HG03097 (cell line): ENCODE measurements around the gene STXBP5L.
"Not testable (repeated sequence)": the region's sequence is repeated elsewhere in the genome, so short reads cannot be mapped to it uniquely, and the experiment has no call there.

Experiments used
- ATAC-seq: cut with Tn5 transposase; IDR thresholded peaks from one replicate; pipeline ENCODE4 v1.9.1; 2021; ENCODE audit not compliant: unreplicated experiment, low FRiP score

STXBP5L gene

DNA sequence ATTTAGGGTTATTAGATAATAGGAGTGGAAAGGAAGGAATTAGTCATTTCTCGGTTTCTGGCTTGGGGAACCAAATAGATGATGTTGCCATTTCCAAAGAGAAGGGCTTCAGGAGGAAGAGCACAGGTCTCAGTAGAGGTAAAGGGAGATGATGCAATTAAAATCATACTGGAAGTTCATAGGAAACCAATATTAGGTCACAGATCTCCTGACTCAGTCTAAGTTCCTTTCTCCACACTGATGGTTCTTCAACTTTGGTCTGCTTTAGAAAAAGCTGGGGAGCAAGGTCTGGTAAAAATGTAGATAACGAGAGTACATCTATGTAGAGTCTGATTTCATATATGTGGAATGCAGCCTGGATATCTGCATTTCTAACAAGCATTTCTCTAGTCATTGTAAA is 506.9 kb downstream of the STXBP5L start:
- ATAC-seq, result no peak

DNA sequence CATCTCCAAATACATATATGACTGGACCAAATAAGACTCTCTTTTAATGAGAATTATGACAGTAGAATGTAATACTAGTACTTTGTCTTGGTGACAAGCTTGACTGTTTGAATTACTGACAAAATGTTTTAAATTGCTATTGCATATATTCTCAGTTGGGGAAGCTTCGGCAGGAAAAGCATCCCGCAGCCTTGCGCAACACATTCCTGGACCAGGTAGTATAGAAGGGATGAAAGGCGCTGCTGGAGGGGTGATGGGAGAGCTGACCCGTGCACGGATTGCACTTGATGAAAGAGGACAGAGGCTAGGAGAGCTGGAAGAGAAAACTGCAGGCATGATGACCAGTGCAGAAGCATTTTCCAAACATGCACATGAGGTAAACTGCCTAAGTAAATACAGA is 510.2 kb downstream of the STXBP5L start:
- no peak for ATAC-seq

DNA sequence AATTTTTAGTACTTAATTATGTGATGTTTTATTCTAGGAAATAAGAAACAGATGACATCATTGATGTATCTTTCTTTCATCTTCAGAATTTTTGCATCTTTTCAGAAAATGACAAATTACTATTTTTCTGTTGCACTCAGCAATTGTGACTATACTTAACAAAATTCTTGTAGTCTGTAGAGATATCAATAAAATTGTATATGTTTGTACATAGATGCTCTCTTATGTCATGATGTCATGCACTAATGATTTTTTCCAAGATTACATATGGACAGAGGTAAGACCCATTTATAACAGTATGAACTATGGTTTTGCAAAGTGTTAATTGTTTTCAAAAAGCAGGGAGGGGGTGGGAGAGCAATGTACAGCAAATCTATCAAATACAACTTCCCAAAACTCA is 516.5 kb downstream of the STXBP5L start:
- ATAC-seq, result no peak

DNA sequence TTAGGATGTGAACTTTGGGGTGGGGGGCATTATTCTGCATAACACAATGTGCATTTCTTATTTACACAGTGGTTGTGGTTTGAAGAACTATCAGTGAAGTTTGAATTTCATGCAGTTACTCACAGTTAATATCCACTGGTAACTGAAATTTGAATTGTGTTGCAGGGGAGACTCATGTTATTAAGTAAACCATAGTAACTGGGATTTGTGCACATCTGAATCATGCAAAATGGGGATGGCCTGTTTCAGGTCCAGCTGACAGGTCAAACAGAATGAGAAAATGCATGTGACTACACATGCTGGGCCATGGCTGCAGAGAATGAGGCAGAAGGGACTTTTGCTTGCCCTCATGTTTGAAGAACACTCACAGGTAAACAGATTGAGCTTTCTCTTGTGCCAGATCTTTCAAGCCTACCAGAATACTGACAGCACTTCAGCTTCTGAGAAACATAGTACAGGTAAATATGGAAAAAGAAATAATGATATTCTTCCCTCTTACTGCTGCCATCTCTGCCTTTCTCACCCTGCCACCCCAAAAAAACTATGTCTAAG is 522.7 kb downstream of the STXBP5L start:
- ATAC-seq, result no peak

DNA sequence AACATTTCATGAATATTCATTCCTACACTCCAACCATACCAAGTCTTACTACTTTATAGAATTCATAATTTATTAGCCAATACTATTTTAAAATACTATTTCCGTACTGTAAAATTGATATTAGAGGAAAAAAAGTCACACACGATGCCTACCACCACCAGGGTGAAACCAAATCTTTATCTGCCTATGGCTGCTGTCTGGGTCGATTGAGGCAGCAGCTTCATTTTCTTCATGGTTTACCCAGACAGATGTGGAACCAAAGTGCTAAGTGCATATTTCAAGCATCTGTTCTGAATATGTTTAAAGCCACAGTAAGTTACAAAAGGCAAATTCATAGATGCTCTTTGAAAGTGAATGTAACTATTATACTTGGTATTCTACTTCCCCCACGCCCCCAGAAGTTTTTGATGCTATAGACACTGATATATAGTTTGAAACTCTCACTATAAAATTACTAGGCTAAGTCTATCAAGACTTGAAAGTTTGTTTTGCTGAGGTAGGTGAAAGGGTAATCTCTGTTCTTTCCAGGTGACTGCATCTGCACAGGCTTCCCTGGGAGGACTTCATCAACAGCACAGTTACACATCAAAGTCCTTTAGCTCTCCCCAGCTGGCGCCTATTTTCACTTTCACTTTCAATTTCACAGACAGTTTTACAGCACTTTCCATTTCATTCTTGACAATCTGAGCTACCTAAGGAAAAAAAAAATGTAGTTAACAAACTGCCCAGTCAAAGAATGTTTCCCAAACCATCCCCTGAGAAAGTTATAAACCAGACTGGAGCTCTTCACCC is 523.9 kb downstream of the STXBP5L start:
- ATAC-seq, result peak; percentile 94

DNA sequence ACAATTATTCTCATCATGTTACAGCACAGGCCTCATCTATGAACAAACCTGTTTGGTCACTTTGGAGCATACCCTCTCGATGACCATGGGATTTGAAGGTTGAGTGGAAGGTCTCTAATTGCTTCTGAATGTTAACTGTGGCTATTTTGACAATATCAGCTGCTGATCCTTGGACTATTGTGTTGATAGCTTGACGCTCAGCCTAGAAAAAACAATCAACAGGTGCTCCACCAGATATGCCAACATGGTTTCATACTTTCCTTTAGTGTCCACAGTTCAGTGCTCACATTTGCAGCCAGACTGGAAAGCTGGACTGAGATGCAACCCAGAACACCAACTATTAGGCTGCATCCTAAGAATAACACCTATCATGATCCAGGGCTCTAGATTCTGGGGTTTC is 528.1 kb downstream of the STXBP5L start:
- ATAC-seq, result no peak

DNA sequence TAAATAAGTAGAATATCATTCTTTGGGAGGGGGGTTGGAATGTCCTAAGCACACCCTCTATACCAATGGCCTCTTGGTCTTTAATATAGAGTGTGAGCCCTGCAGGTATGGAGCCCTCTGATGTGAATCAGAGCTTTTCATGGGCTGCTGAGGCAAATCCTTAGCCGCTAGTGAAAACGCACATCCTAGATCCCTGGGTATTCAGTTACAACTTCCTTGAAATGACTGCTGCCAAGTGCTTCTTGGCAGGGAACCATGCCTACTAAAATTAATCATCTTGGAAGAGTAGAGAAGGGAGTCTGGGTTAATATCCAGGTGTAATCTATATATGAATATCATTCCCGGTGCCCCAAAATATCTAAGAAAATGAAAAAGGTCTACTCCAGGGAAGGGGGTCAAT is 528.6 kb downstream of the STXBP5L start:
- no peak for ATAC-seq

DNA sequence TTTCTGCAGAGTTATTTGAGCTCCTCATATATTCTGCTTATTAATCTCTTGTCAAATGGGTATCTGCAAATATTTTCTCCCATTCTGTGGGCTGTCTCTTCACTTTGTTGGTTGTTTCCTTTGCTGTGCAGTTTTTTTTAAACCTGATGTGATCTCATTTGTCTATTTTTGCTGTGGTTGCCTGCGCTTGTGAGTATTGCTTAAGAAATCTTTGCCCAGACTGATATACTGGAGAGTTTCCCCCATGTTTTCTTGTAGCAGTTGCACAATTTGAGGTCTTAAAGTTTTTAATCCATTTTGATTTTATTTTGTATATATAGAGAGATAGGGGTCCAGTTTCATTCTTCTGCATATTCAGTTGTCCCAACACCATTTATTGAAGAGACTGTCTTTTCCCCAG is 535.5 kb downstream of the STXBP5L start:
- ATAC-seq, result no peak

DNA sequence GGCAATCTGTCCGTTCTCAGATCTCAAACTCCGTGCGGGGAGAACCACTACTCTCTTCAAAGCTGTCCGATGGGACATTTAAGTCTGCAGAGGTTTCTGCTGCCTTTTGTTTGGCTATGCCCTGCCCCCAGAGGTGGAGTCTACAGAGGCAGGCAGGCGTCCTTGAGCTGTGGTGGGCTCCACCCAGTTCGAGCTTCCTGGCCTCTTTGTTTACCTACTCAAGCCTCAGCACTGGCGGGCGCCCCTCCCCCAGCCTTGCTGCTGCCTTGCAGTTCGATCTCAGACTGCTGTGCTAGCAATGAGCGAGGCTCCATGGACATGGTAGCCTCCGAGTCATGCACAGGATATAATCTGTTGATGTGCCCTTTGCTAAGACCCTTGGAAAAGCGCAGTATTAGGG is 543.7 kb downstream of the STXBP5L start:
- ATAC-seq, result not testable (repeated sequence)

DNA sequence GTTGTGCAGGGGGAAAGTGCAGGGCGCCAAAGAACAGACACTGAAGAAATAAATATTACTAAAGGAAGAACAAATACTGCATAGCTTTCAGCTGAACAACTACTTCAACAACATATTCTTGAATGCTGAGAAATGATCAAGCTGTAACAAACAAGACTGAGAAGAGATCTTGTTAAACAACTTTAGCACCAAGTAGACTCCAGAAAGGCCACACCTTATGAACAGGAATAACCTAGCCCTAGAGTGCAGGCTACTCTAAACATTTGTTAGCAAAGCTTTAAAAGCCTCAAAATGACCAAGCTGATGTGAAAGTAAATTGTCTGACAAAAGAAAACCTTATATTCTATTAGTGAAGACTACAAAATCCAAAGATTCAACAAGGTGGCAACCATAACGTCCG is 554.6 kb downstream of the STXBP5L start:
- no peak for ATAC-seq

DNA sequence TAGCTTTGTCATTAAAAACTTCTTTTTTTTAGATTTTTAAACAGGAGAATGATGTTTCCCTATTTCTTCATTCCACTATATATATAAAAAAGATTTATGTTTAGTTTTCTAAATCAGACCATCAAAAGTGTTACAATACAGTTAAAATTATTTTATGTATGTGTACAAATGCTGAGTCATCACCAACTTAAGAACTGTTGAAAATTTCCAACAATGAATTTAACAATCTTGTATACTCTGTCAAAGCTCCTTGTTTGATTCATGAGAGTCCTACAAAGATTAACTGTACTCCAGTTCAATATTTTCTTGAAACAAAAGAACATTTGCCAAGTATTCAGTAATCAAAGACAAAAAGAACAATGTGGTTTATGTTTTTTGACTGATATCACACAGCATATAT is 555.7 kb downstream of the STXBP5L start:
- no peak for ATAC-seq

DNA sequence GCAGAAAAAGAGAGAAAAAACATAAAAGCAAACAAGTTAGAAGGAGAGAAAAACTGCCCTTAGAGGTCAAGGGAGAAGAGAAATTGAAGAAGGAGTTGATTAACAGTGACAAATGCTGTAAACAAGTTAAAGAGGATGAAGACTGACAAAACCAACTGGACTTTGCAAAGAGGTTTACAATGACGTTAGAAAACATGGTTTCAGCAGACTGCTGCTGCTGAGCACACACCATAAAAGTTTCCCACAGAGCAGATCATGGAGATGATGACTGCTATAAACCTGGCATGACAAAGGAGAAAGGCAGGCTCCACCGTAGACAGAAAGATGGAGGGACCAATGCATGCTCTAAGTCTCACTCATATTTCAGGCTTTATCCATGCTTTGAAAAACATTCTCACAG is 559.1 kb downstream of the STXBP5L start:
- ATAC-seq, result no peak

DNA sequence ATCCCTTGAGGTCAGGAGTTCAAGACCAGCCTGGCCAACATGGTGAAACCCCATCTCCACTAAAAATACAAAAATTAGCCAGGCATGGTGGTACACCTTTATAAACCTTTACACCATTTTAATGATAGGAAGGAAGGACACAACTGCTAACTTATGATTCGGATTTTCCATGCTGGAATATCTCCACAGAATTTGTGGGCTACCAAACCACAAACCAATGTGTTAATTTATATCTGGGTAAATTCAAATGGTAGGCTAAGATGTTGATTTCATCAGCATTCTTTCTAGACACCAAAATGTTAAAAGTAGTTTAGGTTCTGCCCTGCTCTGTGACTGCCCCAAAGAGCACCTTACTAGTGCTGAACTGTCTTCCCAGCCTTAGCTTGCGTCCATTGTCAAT is 565.0 kb downstream of the STXBP5L start:
- ATAC-seq, result no peak
